Heart right ventricle (tissue), 16 donors: Measurements from ENCODE around the gene MCOLN2. TPM values are rescaled to one million over a fixed set of nuclear protein-coding genes. Genes with fewer than 3 reads are reported as not detected.
A peak's percentile ranks its signal among the peaks of the same experiment; 100 is the strongest.

ENCODE experiments used
- ATAC-seq, 8 donors: fragments of 200-7000 bp; cut with Tn5 transposase; one replicate each; pipeline ENCODE4 v1.9.1; 2020; ENCODE audit warnings: mild to moderate bottlenecking in 8 of 8, moderate library complexity in 8 of 8, moderate number of reproducible peaks in 1 of 8
- DNase-seq, 2 donors: peaks; one replicate each; pipeline ENCODE4 v3.0.0-alpha.2; 2020
- H3K27ac ChIP-seq, 10 donors: fragments of 200-600 bp; sonication (generic) in 2 of 10; one replicate each; pipeline versions ENCODE4 v1.5.0 to v1.8.0; 2020 to 2022; ENCODE audit warnings: mild to moderate bottlenecking in 3 of 10
- H3K27me3 ChIP-seq, 7 donors: fragments of 200-600 bp; one replicate each; pipeline ENCODE4 v1.8.0; 2021 to 2022; ENCODE audit warnings: mild to moderate bottlenecking in 2 of 7
- H3K36me3 ChIP-seq, 9 donors: fragments of 200-600 bp; sonication (generic) in 1 of 9; one replicate each; pipeline versions ENCODE4 v1.5.0 to v1.8.0; 2020 to 2022; ENCODE audit warnings: mild to moderate bottlenecking in 2 of 9
- H3K4me1 ChIP-seq, 9 donors: fragments of 200-600 bp; sonication (generic) in 1 of 9; one replicate each; pipeline versions ENCODE4 v1.5.0 to v1.8.0; 2020 to 2022; ENCODE audit warnings: mild to moderate bottlenecking in 4 of 9
- H3K4me3 ChIP-seq, 10 donors: fragments of 200-600 bp; sonication (generic) in 2 of 10; one replicate each; pipeline versions ENCODE4 v1.5.0 to v1.8.0; 2020 to 2022; ENCODE audit warnings: mild to moderate bottlenecking in 7 of 10, moderate library complexity in 2 of 10
- H3K9me3 ChIP-seq, 11 donors: fragments of 200-600 bp in 10 of 11; sonication (generic) in 2 of 11; one replicate each; pipeline versions ENCODE4 v1.5.0 to v1.8.0; 2013 to 2022; ENCODE audit warnings: mild to moderate bottlenecking in 2 of 11, control low read depth in 1 of 11, moderate library complexity in 1 of 11
- CTCF ChIP-seq, 9 donors: fragments of 200-600 bp; sonication (generic) in 2 of 9; IDR thresholded peaks; one replicate each; pipeline versions ENCODE4 v1.5.0 to v1.8.0; 2021 to 2022; ENCODE audit warnings: antibody characterized with exemption in 9 of 9, mild to moderate bottlenecking in 5 of 9, moderate library complexity in 1 of 9
- WGBS, 2 donors: extraction: QIAGEN DNeasy Blood & Tissue Kit; methylation state at CpG; one replicate each; pipeline ENCODE4 v1.1.7; 2013; ENCODE audit warnings: inconsistent platforms in 1 of 2; 5-methylcytosine and 5-hydroxymethylcytosine counted together
- intact Hi-C, 10 donors: fragments of 100-400 bp; cut with DNase I; formaldehyde crosslinking; loops; one replicate each; pipeline versions ENCODE4 v1.11.1 to v1.14.2; 2022
- long read RNA-seq, 3 donors: library from polyadenylated mRNA; unstranded; transcript quantifications; one replicate each; pipeline ENCODE4 v2.0.0, GENCODE V29; 2020 to 2021
- polyA plus RNA-seq, 2 donors: library from polyadenylated mRNA; stranded (reverse); fragments of 200-250 nt; gene quantifications; one replicate each; pipeline ENCODE4 v1.2.3, GENCODE V29; 2013
- total RNA-seq, 10 donors: library from RNA; stranded (reverse); fragmentation: NEBNext Ultra II Directional in 3 of 10; extraction: Animal tissue kit (Norgen Biotek cat#: 25700) in 3 of 10; gene quantifications; one replicate each; pipeline versions ENCODE4 v1.2.1 to v1.2.4, GENCODE V29; 2021 to 2023
- donor health status: Arrhythmogenic right ventricular cardiomyopathy.
- donor health status: ischemic (EF 13 %, LVEDD 7.1; RV severe dilation, severe dysfunction).
- donor health status: healthy with polysubstance abuse.
- donor health status: DM: no; HTN: yes; CAD: no.
- donor health status: DM: no; HTN: no; CAD: no.
- donor health status: ischemic (EF 25% LVEDD 6.9; RV normal size, moderate dysfunction).
- donor health status: ischemic (EF 25% LVEDD 5.7; RV mildly dilated, moderate dysfunction).
- donor health status: healthy.
- donor health status: DM: yes; HTN: yes; CAD: no.
- donor health status: Ischemic cardiomyopathy.
- donor health status: ischemic (EF 35%, LVEDD 5.7; RV mildly dilated, moderate dysfunction).
- donor health status: nonischemic (EF 11% LVEDD 7.7; RV severe dilation, severe dysfunction).
- donor health status: DM: yes; HTN: yes; CAD: no.
- donor health status: PGD.
- donor health status: ischemic (EF 29% LVEDD 5.4; RV normal size, mild dysfunction).
- donor health status: nonischemic (EF 23%, LVEDD 6.1; RV moderate dilation, normal function).

The MCOLN2 gene
- total RNA-seq (1 to 10 TPM in 1 of 10 donors, under 1 TPM in 3, not detected in 6; 0.09 to 2.0 (median 0.21) TPM), polyA plus RNA-seq (under 1 TPM; 0.01 to 0.15 TPM)
- long read RNA-seq, donor 1: 0 reads
- long read RNA-seq, donor 2, partial matches to known transcripts: 0 of 1 reads
- long read RNA-seq, donor 2, other reads (novel, unspliced or antisense): 1 of 1 reads
- long read RNA-seq, donor 3, partial matches to known transcripts: 0 of 1 reads
- long read RNA-seq, donor 3, other reads (novel, unspliced or antisense): 1 of 1 reads

GRCh38 chr1:84996846-84997666, at the start of gene MCOLN2:
MCOLN2 (minus strand) TSS chr1:84997113; CDS start chr1:84996872, 241 bp downstream.
- Histone ChIP-seq H3K4me3 (peak within 1 kb of the TSS; percentile 37 to 73 (median 60)), H3K27ac (peak within 1 kb of the TSS in 1 of 10 donors; percentile 69), H3K27me3 (peaks cover 0 to 59% (median 53%) of the 10 kb centered on the region in 7 donors), H3K4me1 (peaks cover 0 to 27% (median 15%) of the 10 kb centered on the region in 9 donors), H3K9me3 (no peaks in the 10 kb centered on the region), H3K36me3 (no peaks in the 10 kb centered on the region)
- WGBS, 2 donors: 1% methylated on average over 77 to 87 of the region's 87 CpGs
- TF ChIP-seq CTCF (IDR thresholded peaks at IDR 0.05): peak in 3 of 9 donors; percentile 9 to 18 (median 13)
- ATAC-seq (peak; percentile 72 to 93 (median 86)), DNase-seq (peak in 1 of 2 donors; percentile 27)
- intact Hi-C loops: no loop called here

- intact Hi-C loops: no loop called here
- DNase-seq: no peak
Measured at GRCh38 chr1:85042413-85042812, 45.5 kb upstream of the MCOLN2 start.

GRCh38 chr1:85041793-85042192, 44.9 kb upstream of the MCOLN2 start:
- 90 to 91% methylated on average over 5 of the region's 5 CpGs for WGBS, 2 donors
- intact Hi-C loops: no loop called here
- Histone ChIP-seq H3K27me3 (peaks cover 0 to 41% (median 21%) of the 10 kb centered on the region in 7 donors), H3K4me1 (no peaks in the 10 kb centered on the region), H3K9me3 (no peaks in the 10 kb centered on the region), H3K36me3 (no peaks in the 10 kb centered on the region), H3K27ac (no peak overlapping the region), H3K4me3 (no peak overlapping the region)
- no peak for TF ChIP-seq CTCF (IDR thresholded peaks at IDR 0.05)
- DNase-seq (no peak), ATAC-seq (no peak)

More at GRCh38 chr1:85042413-85042812, 45.5 kb upstream of the MCOLN2 start:
- no peak for TF ChIP-seq CTCF (IDR thresholded peaks at IDR 0.05)
- H3K27ac ChIP-seq: no peak overlapping the region
- H3K4me3 ChIP-seq: no peak overlapping the region
- H3K4me1 ChIP-seq: peaks cover 0 to 4% (median 1%) of the 10 kb centered on the region in 9 donors
- no peak for ATAC-seq
- no peaks in the 10 kb centered on the region for H3K9me3 ChIP-seq
- H3K36me3 ChIP-seq: no peaks in the 10 kb centered on the region
- peaks cover under 1 to 47% (median 27%) of the 10 kb centered on the region in 7 donors for H3K27me3 ChIP-seq

- H3K9me3 ChIP-seq: no peaks in the 10 kb centered on the region
- H3K4me3 ChIP-seq: no peak overlapping the region
- ATAC-seq: no peak
- no peak for DNase-seq
- H3K4me1 ChIP-seq: no peaks in the 10 kb centered on the region
- TF ChIP-seq CTCF (IDR thresholded peaks at IDR 0.05): no peak
- 70 to 71% methylated on average over 2 of the region's 2 CpGs for WGBS, 2 donors
- intact Hi-C loops: no loop called here
- no peak overlapping the region for H3K27ac ChIP-seq
- H3K27me3 ChIP-seq: no peaks in the 10 kb centered on the region
- no peaks in the 10 kb centered on the region for H3K36me3 ChIP-seq
Measured at GRCh38 chr1:85033221-85033620, 36.3 kb upstream of the MCOLN2 start.
